ENCODE data around the gene NOB1.

The NOB1 gene

GRCh38 chr16:69721441-69721957 lies 33.2 kb downstream of the NOB1 start:
- no peak for DNase-seq (ENCODE audit: low read depth in 2 of 2)

GRCh38 chr16:69720822-69721430 lies 33.8 kb downstream of the NOB1 start:
- no peak for DNase-seq (ENCODE audit: low read depth in 2 of 2)

- DNase-seq (ENCODE audit: low read depth in 2 of 2) = no peak
These were observed 36.5 kb downstream of the NOB1 start for GRCh38 chr16:69718111-69718764.

GRCh38 chr16:69717066-69717465 lies 37.7 kb downstream of the NOB1 start:
- no peak for DNase-seq (ENCODE audit: low read depth in 2 of 2)

GRCh38 chr16:69712914-69713581 lies 41.7 kb downstream of the NOB1 start:
- DNase-seq (ENCODE audit: low read depth in 2 of 2) = no peak

- no peak for DNase-seq (ENCODE audit: low read depth in 2 of 2)
These were observed 42.4 kb downstream of the NOB1 start for GRCh38 chr16:69712277-69712676.

GRCh38 chr16:69711115-69711740 lies 43.5 kb downstream of the NOB1 start:
- no peak for DNase-seq (ENCODE audit: low read depth in 2 of 2)

GRCh38 chr16:69709456-69710084 lies 45.2 kb downstream of the NOB1 start:
- DNase-seq (ENCODE audit: low read depth in 2 of 2) = no peak

GRCh38 chr16:69707920-69708683 lies 46.6 kb downstream of the NOB1 start:
- no peak for DNase-seq (ENCODE audit: low read depth in 2 of 2)

GRCh38 chr16:69706975-69707340 lies 47.8 kb downstream of the NOB1 start:
- DNase-seq (ENCODE audit: low read depth in 2 of 2) = no peak

GRCh38 chr16:69706256-69706974 lies 48.3 kb downstream of the NOB1 start:
- DNase-seq (ENCODE audit: low read depth in 2 of 2) = no peak

- no peak for DNase-seq (ENCODE audit: low read depth in 2 of 2)
These were observed 51.1 kb downstream of the NOB1 start for GRCh38 chr16:69703638-69704037.

- DNase-seq (ENCODE audit: low read depth in 2 of 2) = no peak
These were observed 52.9 kb downstream of the NOB1 start for GRCh38 chr16:69701866-69702265.

GRCh38 chr16:69701452-69701851 lies 53.3 kb downstream of the NOB1 start:
- DNase-seq (ENCODE audit: low read depth in 2 of 2) = no peak

- no peak for DNase-seq (ENCODE audit: low read depth in 2 of 2)
These were observed 54.8 kb downstream of the NOB1 start for GRCh38 chr16:69699915-69700314.

- no peak for DNase-seq (ENCODE audit: low read depth in 2 of 2)
These were observed 56.3 kb downstream of the NOB1 start for GRCh38 chr16:69698404-69698803.

GRCh38 chr16:69693916-69694315 lies 60.8 kb downstream of the NOB1 start:
- no peak for DNase-seq (ENCODE audit: low read depth in 2 of 2)

- no peak for DNase-seq (ENCODE audit: low read depth in 2 of 2)
These were observed 62.5 kb downstream of the NOB1 start for GRCh38 chr16:69691980-69692911.
